Skin of body (tissue), 2 donors: Measurements from ENCODE around the gene ZNF846. TPM values are rescaled to one million over a fixed set of nuclear protein-coding genes. Genes with fewer than 3 reads are reported as not detected.
A peak's percentile ranks its signal among the peaks of the same experiment; 100 is the strongest.
"Not testable (repeated sequence)": the region's sequence is repeated elsewhere in the genome, so short reads cannot be mapped to it uniquely, and the experiment has no call there.

Source experiments
- DNase-seq: peaks from one replicate; lab custom pipeline; 2025; lab: John Stamatoyannopoulos, UW
- total RNA-seq: library from RNA; depleted of rRNA; stranded (reverse); fragments of >200 nt; gene quantifications from one replicate; pipeline ENCODE4 v1.2.3, GENCODE V29; 2014

Gene ZNF846
- 16.8 TPM for total RNA-seq

DNA sequence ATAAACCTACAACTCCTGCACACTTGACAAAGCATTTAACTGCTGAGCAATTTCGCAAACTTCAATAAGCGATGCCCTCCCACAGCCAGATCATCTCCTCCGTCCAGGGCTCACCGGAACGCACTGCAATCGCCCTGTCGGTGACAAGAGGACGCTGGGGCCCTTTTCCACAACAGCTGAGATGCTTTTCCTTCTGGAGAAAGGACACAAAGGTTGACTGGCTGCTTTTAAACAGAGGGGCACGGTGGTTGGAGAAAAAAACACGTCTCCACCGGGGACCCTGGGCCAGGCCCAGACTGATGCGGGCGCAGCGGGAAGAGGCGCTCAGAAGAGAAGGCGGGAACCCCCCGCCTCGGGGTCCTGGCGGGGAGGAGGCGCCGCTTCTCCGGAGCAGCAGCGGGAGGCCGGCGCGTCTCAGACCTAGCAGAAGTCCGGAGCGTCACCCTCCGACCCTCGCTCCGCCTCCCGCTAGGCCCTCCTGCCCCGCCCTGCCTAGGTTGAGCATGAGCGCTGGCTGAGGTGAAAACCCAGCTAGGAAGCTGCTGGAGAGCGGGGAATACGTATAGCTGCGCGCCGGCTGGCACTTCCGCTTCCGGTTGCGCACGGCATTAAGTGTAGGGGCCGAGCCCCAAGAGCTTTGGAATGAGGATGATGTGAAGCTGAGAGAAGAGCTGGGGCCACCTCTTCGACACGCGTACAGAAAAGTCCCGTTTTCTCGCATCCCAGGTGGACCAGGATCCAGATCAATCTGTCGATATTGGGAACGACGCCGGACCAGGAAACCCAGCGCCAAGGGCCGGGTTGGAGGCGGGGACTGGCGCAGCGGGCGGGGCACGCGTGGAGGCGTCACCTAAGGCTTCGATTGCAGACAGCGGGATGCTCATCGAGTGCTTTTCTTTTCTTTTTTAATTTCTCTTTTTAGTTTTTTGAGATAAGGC, at the start of gene ZNF846:
Gene ZNF846 (minus strand): TSS at position 564 of the 938 bp plus-strand sequence. CDS start 3,788 bp downstream, outside the sequence.
- peak; percentile 97 for DNase-seq

DNA sequence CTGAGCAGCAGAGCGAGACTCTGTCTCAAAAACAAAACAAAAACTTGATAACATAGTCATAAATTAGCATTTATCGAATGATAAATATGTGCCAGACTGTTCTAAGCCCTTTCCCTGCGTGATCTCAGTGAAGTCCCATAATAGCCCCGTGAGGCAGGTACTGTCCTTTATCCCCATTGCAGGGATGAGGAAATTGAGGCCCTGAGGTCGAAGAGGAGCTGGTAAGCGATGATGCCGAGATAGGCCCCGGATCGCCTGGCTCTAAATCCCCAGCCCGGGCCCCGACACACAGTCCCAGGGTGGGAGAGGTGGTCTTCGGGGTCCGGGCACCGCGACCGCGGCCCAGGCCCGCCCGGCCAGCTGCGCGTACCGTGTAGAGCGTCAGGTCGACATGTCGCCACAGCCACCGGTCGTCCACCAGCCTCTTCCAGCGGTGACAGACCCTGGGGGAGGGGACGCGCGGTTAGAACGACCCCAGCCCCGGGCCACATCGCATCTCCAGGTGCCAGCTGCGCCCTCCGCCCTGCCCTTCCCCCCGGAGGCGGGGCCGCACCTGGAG, 49.7 kb upstream of the ZNF846 start:
- no peak for DNase-seq

- DNase-seq = no peak
These were observed 42.6 kb upstream of the ZNF846 start for GRCh38 chr19:9811139-9811538.

GRCh38 chr19:9808855-9809824, 40.6 kb upstream of the ZNF846 start:
- DNase-seq = no peak

DNA sequence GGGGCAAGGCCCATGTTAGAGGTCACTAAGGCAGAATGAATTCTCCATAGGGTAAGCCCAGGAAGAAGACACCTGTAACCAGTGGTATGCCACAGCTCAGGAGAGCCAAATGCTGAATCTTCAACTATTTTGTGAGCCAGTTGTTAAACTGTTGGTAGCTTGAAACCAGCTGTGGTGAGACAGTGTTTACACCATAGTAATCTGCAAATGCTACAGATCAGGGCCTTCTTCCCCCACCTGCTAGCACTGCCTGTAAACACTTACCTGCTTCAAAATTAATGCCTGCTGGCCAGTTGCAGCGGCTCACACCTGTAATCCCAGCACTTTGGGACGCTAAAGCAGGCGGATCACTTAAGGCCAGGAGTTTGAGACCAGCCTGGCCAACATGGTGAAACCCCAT, 38.3 kb upstream of the ZNF846 start:
- no peak for DNase-seq

DNA sequence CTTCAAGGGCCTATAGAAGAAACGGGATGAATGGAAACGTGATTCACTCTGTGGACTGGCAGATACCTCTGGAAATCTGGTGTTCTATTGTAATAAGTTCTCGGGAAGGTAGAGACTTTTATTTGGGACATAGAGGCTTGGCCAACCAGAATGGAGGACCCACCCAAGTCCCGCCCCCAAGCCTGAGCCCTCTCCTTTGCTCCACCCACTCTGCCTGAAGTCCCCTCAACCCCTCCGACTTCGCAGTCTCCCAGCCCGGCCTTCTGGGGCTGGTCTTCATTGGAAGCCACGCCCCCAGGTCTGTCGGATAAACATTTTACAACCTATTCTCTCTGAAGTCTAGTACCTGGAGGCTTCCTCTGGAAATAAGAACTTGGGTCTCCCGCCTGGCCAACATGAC, 33.4 kb upstream of the ZNF846 start:
- DNase-seq = no peak

DNA sequence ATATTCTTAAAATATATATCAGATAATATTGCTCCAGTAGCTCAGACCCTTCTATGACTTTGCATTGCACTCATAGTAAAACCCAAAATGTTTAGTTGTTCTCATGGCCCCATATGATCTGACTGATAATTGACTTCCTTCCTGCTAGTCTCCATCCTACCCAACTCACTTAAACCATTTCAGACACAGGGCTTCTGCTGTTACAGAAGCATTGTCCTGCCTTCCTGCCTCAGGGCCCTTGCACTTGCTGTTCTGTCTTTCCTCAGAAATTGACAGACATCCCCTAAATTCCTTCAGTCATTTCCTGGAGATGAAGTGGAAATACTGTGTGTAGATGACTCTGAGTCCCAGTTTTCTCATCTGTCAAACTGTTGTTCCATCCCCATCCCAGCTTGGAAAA, 30.6 kb upstream of the ZNF846 start:
- no peak for DNase-seq

DNA sequence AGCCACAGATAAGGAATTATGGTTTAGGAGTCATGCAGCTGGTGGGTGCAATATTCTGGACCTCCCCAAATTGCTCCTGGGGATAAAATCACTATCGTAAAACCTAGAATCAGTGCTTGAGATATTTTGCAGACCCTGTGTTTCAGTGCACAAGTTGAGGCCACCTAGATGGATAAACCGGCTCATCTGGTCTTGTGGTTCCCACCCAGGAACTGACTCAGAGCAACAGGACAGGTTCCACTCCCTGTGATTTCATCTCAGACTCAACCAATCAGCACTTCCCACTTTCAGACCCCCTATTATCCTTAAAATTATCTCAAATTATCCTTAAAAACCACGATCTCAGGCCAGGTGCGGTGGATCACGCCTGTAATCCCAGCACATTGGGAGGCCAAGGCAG, 29.3 kb upstream of the ZNF846 start:
- no peak for DNase-seq

DNA sequence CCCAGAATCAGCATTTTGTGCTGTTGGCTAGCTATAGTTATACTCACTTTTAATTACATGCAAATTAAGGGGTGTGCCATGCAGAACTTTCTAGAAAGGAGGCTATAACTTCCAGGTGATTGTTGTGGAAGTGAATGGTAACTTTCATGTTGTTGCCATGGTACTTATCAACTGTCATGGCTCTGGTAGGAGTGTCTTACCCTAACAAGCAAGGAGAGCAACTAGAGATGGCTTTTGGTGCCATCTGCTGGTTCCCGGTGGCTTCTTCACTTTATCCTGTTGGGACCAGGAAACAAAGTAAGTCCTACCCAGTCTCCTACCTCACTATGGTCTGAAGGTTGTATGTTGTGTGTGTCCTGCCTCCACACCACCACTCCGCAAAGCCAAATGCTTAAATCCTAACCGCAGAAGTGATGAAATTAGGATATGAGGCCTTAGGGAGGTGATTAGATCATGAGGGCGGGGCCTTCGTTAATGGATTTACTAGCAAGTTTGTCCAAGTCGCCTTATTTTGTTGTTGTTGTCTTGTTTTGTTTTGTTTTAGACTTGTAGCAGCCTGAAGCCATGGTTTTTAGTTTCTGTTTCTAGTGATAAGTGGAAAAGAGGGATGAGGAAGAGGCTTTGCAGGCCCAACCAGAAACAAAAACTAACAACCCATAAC, 27.7 kb upstream of the ZNF846 start:
- DNase-seq = peak; percentile 81

DNA sequence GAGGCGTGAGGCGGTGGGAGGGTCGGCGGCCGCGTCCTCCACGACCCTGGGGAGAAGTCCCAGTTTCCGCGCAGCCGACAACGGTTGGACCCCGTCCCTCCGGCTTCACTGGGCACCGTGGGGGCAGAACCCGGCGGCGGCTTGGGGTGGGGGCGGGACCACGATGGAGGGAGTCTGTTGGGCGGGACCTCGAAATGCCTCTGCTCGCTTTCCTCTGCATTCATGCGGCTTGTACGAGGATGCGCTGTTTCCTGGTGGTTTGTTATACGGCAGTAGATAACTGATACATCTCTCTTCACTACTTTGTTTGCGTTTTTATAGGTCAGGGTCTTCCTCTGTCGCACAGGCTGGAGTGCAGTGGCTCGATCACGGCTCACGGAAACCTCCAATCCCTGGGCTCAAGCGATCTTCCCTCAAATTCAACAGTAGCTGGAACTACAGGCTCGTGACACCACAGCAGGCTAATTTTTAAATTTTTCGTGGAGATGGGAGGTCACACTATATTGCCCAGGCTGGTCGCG, 24.6 kb upstream of the ZNF846 start:
- peak; percentile 34 for DNase-seq

DNA sequence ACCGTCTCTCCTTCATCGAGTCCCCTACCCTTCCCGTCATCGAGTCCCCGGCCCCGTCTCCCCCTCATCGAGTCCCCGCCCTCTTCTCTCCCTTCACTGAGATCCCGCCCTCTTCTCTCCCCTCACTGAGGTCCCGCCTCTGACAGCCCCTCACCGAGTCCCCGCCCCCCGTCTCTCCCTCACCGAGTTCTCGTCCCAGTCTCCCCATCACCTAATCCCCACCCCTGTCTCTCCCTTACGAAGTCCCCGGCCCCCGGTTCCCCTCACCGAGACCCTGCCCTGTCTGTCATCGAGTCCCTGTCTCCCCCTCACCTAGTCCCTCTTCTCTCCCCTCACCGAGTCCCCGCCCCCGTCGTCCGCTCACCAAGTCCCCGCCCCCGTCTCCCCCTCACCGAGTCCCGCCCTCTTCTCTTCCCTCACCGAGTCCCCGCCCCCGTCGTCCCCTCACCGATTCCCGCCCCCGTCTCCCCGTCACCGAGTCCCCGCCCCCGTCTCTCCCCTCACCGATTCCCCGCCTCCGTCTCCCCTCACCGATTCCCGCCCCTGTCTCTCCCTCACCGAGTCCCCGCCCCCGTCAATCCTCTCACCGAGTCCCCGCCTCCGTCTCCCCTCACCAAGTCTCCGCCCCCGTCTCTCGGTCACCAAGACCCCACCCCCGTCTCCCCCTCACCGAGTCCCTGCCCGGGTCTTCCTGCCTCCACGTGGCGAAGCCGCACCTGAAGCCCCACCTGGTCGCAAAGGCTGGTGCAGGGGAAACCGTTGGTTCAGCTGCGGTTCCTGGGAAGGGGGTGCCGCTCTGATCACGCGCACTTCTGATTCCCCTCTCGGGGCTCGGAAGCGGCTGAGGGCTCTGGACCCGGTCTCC, 23.9 kb upstream of the ZNF846 start:
- DNase-seq = peak; percentile 98

- DNase-seq = peak; percentile 95
These were observed 23.1 kb upstream of the ZNF846 start for GRCh38 chr19:9791552-9792205.

DNA sequence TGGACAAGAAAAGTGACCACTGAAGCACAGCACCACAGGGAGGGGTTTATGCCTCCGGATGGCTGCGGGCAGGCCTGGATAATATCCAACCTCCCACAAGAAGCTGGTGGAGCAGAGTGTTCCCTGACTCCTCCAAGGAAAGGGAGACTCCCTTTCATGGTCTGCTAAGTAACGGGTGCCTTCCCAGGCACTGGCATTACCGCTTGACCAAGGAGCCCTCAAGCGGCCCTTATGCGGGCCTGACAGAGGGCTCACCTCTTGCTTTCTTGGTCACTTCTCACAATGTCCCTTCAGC, 22.5 kb upstream of the ZNF846 start:
- DNase-seq = not testable (repeated sequence)

DNA sequence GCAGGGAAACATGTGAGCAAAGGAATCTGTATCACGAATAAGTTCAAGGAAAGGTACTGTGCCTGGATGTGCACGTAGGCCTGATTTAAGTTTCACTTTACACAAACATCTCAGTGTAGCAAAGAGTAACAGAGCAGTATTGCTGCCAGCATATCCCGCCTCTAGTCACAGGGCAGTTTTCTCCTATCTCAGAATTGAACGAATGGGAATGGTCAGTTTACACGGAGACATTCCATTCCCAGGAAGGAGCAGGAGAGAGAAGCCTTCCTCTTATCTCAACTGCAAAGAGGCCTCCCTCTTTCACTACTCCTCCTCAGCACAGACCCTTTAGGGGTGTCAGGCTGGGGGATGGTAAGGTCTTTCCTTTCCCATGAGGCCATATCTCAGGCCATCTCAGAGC, 21.0 kb upstream of the ZNF846 start:
- DNase-seq = not testable (repeated sequence)

- no peak for DNase-seq
These were observed 20.5 kb upstream of the ZNF846 start for GRCh38 chr19:9789066-9789465.

DNA sequence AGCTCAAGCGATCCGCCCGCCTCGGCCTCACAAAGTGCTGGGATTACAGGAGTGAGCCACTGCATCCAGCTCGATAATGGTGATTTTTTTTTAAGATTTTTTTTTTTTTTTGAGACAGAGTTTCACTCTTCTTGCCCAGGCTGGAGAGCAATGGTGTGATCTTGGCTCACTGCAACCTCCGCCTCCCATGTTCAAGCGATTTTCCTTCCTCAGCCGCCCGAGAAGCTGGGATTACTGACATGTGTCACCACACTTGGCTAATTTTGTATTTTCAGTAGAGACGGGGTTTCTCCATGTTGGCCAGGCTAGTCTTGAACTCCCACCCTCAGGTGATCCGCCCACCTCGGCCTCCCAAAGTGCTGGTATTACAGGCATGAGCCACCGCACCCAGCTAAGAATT, 20.1 kb upstream of the ZNF846 start:
- not testable (repeated sequence) for DNase-seq

DNA sequence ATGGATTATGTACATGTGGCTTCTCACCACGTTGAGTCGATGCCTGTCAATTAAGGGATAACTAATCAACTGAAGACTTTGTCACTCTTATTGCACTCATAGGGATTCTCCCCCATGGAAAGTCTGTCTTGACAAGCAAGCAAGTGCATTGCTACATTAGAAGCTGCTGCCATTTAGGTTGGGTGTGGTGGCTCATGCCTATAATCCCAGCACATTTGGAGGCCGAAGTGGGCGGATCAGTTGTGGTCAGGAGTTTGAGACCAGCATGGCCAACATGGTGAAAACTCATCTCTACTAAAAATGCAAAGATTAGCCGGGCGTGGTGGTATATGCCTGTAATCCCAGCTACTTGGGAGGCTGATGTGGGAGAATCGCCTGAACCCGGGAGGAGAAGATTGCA, 18.3 kb upstream of the ZNF846 start:
- no peak for DNase-seq

DNA sequence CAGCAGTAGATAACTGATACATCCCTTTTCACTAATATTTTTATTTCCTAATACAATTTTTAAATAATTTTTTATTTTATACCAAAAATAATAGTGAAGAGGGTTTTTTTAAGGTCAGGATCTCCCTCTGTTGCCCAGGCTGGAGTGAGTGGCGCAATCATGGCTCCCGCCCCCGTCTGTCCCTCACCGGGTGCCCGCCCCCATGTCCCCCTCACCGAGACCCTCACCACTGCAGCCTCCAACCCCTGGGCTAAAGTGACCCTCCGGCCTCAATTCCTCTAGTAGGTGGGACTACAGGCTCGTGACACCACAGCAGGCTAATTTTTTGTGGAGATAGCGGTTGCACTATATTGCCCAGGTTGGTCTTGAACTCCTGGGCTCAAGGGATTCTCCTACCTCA, 17.8 kb upstream of the ZNF846 start:
- DNase-seq = no peak
